GM23338 (cell line): ENCODE results near the gene GAP43. TPM values are rescaled to one million over a fixed set of nuclear protein-coding genes. Genes with fewer than 3 reads are reported as not detected.

Experiments
- ATAC-seq: fragments of 200-7000 bp; cut with Tn5 transposase; 3 replicates; pipeline ENCODE4 v1.9.1; 2020
- DNase-seq: peaks from one replicate; pipeline ENCODE4 v3.0.0-alpha.2; 2015; ENCODE audit warnings: low spot score
- H2AFZ ChIP-seq: fragments of 200-600 bp; sonication (generic); 2 replicates; pipeline ENCODE4 v1.8.0; 2016; ENCODE audit warnings: antibody characterized with exemption, mild to moderate bottlenecking, moderate library complexity
- H3F3A ChIP-seq: fragments of 200-600 bp; sonication (generic); replicated peaks from 2 replicates; pipeline ENCODE4 v1.8.0; 2017; ENCODE audit warnings: antibody characterized with exemption, mixed run types, low read depth
- H3K27ac ChIP-seq: fragments of 200-600 bp; sonication (generic); 2 replicates; pipeline ENCODE4 v1.6.1; 2016; ENCODE audit warnings: low read depth
- H3K27me3 ChIP-seq: fragments of 200-600 bp; sonication (generic); 2 replicates; pipeline ENCODE4 v1.8.0; 2016; ENCODE audit warnings: mild to moderate bottlenecking, mixed run types, moderate library complexity; ENCODE audit not compliant: insufficient read depth
- H3K36me3 ChIP-seq: fragments of 200-600 bp; sonication (generic); 2 replicates; pipeline ENCODE4 v1.8.0; 2016; ENCODE audit warnings: mild to moderate bottlenecking; ENCODE audit not compliant: insufficient read depth
- H3K4me1 ChIP-seq: fragments of 200-600 bp; sonication (generic); 2 replicates; pipeline ENCODE4 v1.8.0; 2016; ENCODE audit warnings: mild to moderate bottlenecking, moderate library complexity; ENCODE audit not compliant: insufficient read depth
- H3K4me2 ChIP-seq: fragments of 200-600 bp; sonication (generic); 2 replicates; pipeline ENCODE4 v1.7.1; 2017; ENCODE audit warnings: mixed run types
- H3K4me3 ChIP-seq: fragments of 200-600 bp; sonication (generic); 2 replicates; pipeline ENCODE4 v1.6.1; 2016; ENCODE audit warnings: mixed run types
- H3K79me2 ChIP-seq: fragments of 200-600 bp; sonication (generic); replicated peaks from 2 replicates; pipeline ENCODE4 v1.8.0; 2017; ENCODE audit warnings: mild to moderate bottlenecking; ENCODE audit not compliant: insufficient read depth
- H3K9me2 ChIP-seq: fragments of 200-600 bp; sonication (generic); 2 replicates; pipeline ENCODE4 v1.8.0; 2017; ENCODE audit not compliant: insufficient read depth
- H4K20me1 ChIP-seq: fragments of 200-600 bp; sonication (generic); replicated peaks from 2 replicates; pipeline ENCODE4 v1.8.0; 2017; ENCODE audit warnings: mild to moderate bottlenecking; ENCODE audit not compliant: insufficient read depth
- H3K27ac Mint-ChIP-seq: 2 replicates; pipeline ENCODE4 v1.8.0; 2020; ENCODE audit warnings: inconsistent platforms, mild to moderate bottlenecking, moderate library complexity, mixed read lengths
- H3K27me3 Mint-ChIP-seq: 3 replicates; pipeline ENCODE4 v1.8.0; 2022; ENCODE audit warnings: low read depth, mild to moderate bottlenecking, moderate library complexity, mixed read lengths, inconsistent platforms; ENCODE audit not compliant: insufficient read depth, poor library complexity
- H3K36me3 Mint-ChIP-seq: 3 replicates; pipeline ENCODE4 v1.8.0; 2021; ENCODE audit warnings: low read depth, mild to moderate bottlenecking, inconsistent platforms, moderate library complexity, mixed read lengths
- H3K4me1 Mint-ChIP-seq: 3 replicates; pipeline ENCODE4 v1.8.0; 2020; ENCODE audit warnings: mild to moderate bottlenecking, inconsistent platforms, mixed read lengths
- H3K4me3 Mint-ChIP-seq: 3 replicates; pipeline ENCODE4 v1.8.0; 2021; ENCODE audit warnings: moderate library complexity, mild to moderate bottlenecking, inconsistent platforms, mixed read lengths
- H3K9me3 Mint-ChIP-seq: 3 replicates; pipeline ENCODE4 v1.8.0; 2020; ENCODE audit warnings: moderate library complexity, mild to moderate bottlenecking, inconsistent platforms, mixed read lengths
- CREB1 ChIP-seq: fragments of 250-450 bp; sonication (Bioruptor Pico); IDR thresholded peaks from 2 replicates; pipeline ENCODE4 v1.5.0; 2020; ENCODE audit warnings: low read depth, mild to moderate bottlenecking, moderate library complexity
- EZH2 ChIP-seq: fragments of 200-600 bp; sonication (generic); IDR thresholded peaks from one replicate; pipeline ENCODE4 v1.8.0; 2017; ENCODE audit warnings: antibody characterized with exemption, mild to moderate bottlenecking, low read depth; ENCODE audit not compliant: unreplicated experiment
- EZH2phosphoT487 ChIP-seq: fragments of 200-600 bp; sonication (generic); IDR thresholded peaks from one replicate; pipeline ENCODE4 v1.8.1; 2018; ENCODE audit warnings: antibody characterized with exemption; ENCODE audit not compliant: unreplicated experiment
- JUNB ChIP-seq: IDR thresholded peaks from one replicate; pipeline ENCODE4 v1.6.1; 2016; ENCODE audit warnings: antibody characterized with exemption; ENCODE audit not compliant: unreplicated experiment
- NANOG ChIP-seq: IDR thresholded peaks from 2 replicates; pipeline ENCODE4 v1.6.1; 2016; ENCODE audit warnings: antibody characterized with exemption, borderline replicate concordance
- POLR2AphosphoS5 ChIP-seq: IDR thresholded peaks from 2 replicates; pipeline ENCODE4 v1.6.1; 2016; ENCODE audit warnings: antibody characterized with exemption, low read depth
- STAT1 ChIP-seq: IDR thresholded peaks from one replicate; pipeline ENCODE4 v1.6.1; 2016; ENCODE audit warnings: antibody characterized with exemption; ENCODE audit not compliant: unreplicated experiment
- ZNF114 ChIP-seq: fragments of 250-450 bp; sonication (Bioruptor Pico); IDR thresholded peaks from 2 replicates; pipeline ENCODE4 v1.5.0; 2020; ENCODE audit warnings: mild to moderate bottlenecking, moderate library complexity
- ZNF331 ChIP-seq: fragments of 250-450 bp; sonication (Bioruptor Pico); IDR thresholded peaks from 2 replicates; pipeline ENCODE4 v1.5.0; 2020; ENCODE audit warnings: low read depth, mild to moderate bottlenecking, moderate library complexity
- polyA plus RNA-seq: library from polyadenylated mRNA; unstranded; fragments of >200 nt; fragmentation: Nextera tagmentation; extraction: Ambion mirVana; gene quantifications from 2 replicates; pipeline ENCODE4 v1.2.1, GENCODE V29; 2016
- total RNA-seq: library from RNA; depleted of rRNA; stranded (reverse); fragments of >200 nt; shearing (Covaris generic); gene quantifications from 2 replicates; pipeline ENCODE4 v1.2.3, GENCODE V29; 2014
- TF ChIP-seq, protein P1 (sequence below), 2 experiments: fragments of 200-600 bp in 1 of 2; sonication (generic) in 1 of 2; conservative IDR thresholded peaks; 2 replicates each; pipeline versions ENCODE4 v1.5.1 to v1.6.1; 2016 to 2017; ENCODE audit warnings: antibody characterized with exemption in 2 of 2, low read depth in 2 of 2, mild to moderate bottlenecking in 2 of 2, moderate library complexity in 1 of 2
- TF ChIP-seq, protein P2 (sequence below): fragments of 250-450 bp; sonication (Bioruptor Pico); IDR thresholded peaks from 2 replicates; pipeline ENCODE4 v1.5.0; 2020; ENCODE audit warnings: mild to moderate bottlenecking, moderate library complexity
- TF ChIP-seq, protein P3 (sequence below): IDR thresholded peaks from one replicate; pipeline ENCODE4 v1.6.1; 2018; ENCODE audit warnings: antibody characterized with exemption; ENCODE audit not compliant: unreplicated experiment
- TF ChIP-seq, protein P4 (sequence below): IDR thresholded peaks from 2 replicates; pipeline ENCODE4 v1.6.1; 2016; ENCODE audit warnings: antibody characterized with exemption

GAP43 gene
- total and polyA plus RNA-seq, 2 experiments from 2014 or later, result 16.1 to 48.1 TPM

DNA sequence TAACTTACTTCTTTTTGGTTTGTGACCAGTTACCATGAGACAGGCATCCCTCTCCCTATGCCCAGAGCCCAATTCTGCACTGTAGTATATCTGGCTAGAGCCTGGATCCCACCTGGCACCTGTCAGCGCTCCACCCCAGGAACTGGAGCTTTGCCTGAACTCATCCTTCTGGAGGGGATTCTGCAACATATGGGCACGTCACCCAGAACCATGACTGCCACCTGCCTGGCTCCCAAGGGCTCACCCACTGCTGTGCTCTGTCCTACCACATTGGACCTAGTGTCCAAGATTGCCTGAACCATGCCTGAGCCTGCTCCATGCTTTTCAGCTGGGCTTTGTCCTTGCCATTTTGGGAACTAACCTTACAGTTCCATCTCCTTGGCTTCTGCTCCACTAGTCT lies 21.1 kb upstream of the GAP43 start:
- Histone ChIP-seq H2AFZ (no peak overlapping the region), H3F3A (no peaks in the 10 kb centered on the region), H3K79me2 (no peaks in the 10 kb centered on the region), H3K36me3 (no peaks in the 10 kb centered on the region), H3K27me3 (no peaks in the 10 kb centered on the region), H3K4me3 (no peak overlapping the region), H4K20me1 (no peaks in the 10 kb centered on the region), H3K4me1 (no peaks in the 10 kb centered on the region), H3K27ac (no peak overlapping the region), H3K4me2 (no peak overlapping the region), H3K9me2 (0 out of 2 replicates have a peak, but pooled peaks cover 3% of the 10 kb centered on the region)
- Mint-ChIP-seq H3K27me3 (peaks cover 5% of the 10 kb centered on the region), H3K4me1 (no peaks in the 10 kb centered on the region), H3K36me3 (peaks cover 6% of the 10 kb centered on the region), H3K27ac (no peak overlapping the region), H3K4me3 (no peak overlapping the region), H3K9me3 (peaks cover 5% of the 10 kb centered on the region)
- ATAC-seq (no peak), DNase-seq (no peak)
- TF ChIP-seq CREB1 (no peak), JUNB (no peak), EZH2phosphoT487 (no peak), ZNF114 (CRISPR knock-in tag) (no peak), STAT1 (no peak), ZNF331 (CRISPR knock-in tag) (no peak), EZH2 (no peak), POLR2AphosphoS5 (no peak), NANOG (no peak)
- TF ChIP-seq, protein P1, sequence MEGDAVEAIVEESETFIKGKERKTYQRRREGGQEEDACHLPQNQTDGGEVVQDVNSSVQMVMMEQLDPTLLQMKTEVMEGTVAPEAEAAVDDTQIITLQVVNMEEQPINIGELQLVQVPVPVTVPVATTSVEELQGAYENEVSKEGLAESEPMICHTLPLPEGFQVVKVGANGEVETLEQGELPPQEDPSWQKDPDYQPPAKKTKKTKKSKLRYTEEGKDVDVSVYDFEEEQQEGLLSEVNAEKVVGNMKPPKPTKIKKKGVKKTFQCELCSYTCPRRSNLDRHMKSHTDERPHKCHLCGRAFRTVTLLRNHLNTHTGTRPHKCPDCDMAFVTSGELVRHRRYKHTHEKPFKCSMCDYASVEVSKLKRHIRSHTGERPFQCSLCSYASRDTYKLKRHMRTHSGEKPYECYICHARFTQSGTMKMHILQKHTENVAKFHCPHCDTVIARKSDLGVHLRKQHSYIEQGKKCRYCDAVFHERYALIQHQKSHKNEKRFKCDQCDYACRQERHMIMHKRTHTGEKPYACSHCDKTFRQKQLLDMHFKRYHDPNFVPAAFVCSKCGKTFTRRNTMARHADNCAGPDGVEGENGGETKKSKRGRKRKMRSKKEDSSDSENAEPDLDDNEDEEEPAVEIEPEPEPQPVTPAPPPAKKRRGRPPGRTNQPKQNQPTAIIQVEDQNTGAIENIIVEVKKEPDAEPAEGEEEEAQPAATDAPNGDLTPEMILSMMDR (conservative IDR thresholded peaks at IDR 0.05; ENCODE audit: low read depth in 2 of 2), result no peak
- TF ChIP-seq, protein P2, sequence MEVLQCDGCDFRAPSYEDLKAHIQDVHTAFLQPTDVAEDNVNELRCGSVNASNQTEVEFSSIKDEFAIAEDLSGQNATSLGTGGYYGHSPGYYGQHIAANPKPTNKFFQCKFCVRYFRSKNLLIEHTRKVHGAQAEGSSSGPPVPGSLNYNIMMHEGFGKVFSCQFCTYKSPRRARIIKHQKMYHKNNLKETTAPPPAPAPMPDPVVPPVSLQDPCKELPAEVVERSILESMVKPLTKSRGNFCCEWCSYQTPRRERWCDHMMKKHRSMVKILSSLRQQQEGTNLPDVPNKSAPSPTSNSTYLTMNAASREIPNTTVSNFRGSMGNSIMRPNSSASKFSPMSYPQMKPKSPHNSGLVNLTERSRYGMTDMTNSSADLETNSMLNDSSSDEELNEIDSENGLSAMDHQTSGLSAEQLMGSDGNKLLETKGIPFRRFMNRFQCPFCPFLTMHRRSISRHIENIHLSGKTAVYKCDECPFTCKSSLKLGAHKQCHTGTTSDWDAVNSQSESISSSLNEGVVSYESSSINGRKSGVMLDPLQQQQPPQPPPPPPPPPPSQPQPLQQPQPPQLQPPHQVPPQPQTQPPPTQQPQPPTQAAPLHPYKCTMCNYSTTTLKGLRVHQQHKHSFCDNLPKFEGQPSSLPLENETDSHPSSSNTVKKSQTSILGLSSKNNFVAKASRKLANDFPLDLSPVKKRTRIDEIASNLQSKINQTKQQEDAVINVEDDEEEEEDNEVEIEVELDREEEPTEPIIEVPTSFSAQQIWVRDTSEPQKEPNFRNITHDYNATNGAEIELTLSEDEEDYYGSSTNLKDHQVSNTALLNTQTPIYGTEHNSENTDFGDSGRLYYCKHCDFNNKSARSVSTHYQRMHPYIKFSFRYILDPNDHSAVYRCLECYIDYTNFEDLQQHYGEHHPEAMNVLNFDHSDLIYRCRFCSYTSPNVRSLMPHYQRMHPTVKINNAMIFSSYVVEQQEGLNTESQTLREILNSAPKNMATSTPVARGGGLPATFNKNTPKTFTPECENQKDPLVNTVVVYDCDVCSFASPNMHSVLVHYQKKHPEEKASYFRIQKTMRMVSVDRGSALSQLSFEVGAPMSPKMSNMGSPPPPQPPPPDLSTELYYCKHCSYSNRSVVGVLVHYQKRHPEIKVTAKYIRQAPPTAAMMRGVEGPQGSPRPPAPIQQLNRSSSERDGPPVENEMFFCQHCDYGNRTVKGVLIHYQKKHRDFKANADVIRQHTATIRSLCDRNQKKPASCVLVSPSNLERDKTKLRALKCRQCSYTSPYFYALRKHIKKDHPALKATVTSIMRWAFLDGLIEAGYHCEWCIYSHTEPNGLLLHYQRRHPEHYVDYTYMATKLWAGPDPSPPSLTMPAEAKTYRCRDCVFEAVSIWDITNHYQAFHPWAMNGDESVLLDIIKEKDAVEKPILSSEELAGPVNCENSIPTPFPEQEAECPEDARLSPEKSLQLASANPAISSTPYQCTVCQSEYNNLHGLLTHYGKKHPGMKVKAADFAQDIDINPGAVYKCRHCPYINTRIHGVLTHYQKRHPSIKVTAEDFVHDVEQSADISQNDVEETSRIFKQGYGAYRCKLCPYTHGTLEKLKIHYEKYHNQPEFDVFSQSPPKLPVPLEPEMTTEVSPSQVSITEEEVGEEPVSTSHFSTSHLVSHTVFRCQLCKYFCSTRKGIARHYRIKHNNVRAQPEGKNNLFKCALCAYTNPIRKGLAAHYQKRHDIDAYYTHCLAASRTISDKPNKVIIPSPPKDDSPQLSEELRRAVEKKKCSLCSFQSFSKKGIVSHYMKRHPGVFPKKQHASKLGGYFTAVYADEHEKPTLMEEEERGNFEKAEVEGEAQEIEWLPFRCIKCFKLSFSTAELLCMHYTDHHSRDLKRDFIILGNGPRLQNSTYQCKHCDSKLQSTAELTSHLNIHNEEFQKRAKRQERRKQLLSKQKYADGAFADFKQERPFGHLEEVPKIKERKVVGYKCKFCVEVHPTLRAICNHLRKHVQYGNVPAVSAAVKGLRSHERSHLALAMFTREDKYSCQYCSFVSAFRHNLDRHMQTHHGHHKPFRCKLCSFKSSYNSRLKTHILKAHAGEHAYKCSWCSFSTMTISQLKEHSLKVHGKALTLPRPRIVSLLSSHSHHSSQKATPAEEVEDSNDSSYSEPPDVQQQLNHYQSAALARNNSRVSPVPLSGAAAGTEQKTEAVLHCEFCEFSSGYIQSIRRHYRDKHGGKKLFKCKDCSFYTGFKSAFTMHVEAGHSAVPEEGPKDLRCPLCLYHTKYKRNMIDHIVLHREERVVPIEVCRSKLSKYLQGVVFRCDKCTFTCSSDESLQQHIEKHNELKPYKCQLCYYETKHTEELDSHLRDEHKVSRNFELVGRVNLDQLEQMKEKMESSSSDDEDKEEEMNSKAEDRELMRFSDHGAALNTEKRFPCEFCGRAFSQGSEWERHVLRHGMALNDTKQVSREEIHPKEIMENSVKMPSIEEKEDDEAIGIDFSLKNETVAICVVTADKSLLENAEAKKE (CRISPR knock-in tag), result no peak
- TF ChIP-seq, protein P3, sequence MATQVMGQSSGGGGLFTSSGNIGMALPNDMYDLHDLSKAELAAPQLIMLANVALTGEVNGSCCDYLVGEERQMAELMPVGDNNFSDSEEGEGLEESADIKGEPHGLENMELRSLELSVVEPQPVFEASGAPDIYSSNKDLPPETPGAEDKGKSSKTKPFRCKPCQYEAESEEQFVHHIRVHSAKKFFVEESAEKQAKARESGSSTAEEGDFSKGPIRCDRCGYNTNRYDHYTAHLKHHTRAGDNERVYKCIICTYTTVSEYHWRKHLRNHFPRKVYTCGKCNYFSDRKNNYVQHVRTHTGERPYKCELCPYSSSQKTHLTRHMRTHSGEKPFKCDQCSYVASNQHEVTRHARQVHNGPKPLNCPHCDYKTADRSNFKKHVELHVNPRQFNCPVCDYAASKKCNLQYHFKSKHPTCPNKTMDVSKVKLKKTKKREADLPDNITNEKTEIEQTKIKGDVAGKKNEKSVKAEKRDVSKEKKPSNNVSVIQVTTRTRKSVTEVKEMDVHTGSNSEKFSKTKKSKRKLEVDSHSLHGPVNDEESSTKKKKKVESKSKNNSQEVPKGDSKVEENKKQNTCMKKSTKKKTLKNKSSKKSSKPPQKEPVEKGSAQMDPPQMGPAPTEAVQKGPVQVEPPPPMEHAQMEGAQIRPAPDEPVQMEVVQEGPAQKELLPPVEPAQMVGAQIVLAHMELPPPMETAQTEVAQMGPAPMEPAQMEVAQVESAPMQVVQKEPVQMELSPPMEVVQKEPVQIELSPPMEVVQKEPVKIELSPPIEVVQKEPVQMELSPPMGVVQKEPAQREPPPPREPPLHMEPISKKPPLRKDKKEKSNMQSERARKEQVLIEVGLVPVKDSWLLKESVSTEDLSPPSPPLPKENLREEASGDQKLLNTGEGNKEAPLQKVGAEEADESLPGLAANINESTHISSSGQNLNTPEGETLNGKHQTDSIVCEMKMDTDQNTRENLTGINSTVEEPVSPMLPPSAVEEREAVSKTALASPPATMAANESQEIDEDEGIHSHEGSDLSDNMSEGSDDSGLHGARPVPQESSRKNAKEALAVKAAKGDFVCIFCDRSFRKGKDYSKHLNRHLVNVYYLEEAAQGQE, result no peak
- TF ChIP-seq, protein P4, sequence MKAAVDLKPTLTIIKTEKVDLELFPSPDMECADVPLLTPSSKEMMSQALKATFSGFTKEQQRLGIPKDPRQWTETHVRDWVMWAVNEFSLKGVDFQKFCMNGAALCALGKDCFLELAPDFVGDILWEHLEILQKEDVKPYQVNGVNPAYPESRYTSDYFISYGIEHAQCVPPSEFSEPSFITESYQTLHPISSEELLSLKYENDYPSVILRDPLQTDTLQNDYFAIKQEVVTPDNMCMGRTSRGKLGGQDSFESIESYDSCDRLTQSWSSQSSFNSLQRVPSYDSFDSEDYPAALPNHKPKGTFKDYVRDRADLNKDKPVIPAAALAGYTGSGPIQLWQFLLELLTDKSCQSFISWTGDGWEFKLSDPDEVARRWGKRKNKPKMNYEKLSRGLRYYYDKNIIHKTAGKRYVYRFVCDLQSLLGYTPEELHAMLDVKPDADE, result no peak
